ENCODE measurements around the gene PROKR2.

PROKR2 gene

GRCh38 chr20:5316188-5317158 lies at the start of gene PROKR2:
TSS of gene PROKR2 (minus strand) at chr20:5316954. CDS start at chr20:5314369, 2,585 bp downstream.
- no peak within 1 kb of the TSS for H3K4me3 ChIP-seq (replicated peaks; ENCODE audit: low read depth, low read length)
- no peak for TF ChIP-seq CTCF (IDR thresholded peaks at IDR 0.05; ENCODE audit: low read length, missing control alignments)
- DNase-seq (ENCODE audit: low read depth) = no peak

DNA sequence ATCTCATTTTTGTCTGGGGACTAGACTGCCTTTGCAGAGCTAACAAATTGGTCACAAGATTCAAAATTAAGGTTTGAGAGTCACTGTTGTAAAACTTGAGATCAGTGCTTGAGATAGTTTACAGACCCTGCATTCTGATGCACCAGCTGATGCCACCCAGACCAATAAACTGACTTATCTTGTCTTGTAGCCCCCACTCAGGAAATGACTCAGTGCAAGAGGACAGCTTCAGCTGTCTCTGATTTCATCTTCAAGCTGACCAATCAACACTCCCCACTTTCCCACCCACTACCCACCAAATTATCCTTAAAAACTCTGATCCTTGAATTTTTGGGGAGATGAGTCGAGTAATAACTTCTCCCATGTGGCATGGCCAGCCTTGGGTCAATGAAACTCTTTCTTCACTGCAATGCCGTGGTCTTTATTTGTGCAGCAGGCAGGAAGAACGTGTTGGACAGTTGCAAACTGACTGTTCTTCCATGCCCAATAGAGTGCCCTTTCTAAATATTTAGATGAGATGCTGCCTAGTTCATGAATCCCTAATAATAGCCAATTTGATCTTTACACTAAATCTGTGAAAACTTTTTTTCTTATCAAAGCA lies 48.3 kb upstream of the PROKR2 start:
- TF ChIP-seq CTCF (IDR thresholded peaks at IDR 0.05; ENCODE audit: low read length, missing control alignments) = no peak
- no peak overlapping the region for H3K4me3 ChIP-seq (replicated peaks; ENCODE audit: low read depth, low read length)
- DNase-seq (ENCODE audit: low read depth) = no peak

- H3K4me3 ChIP-seq (replicated peaks; ENCODE audit: low read depth, low read length) = no peak overlapping the region
- no peak for DNase-seq (ENCODE audit: low read depth)
- TF ChIP-seq CTCF (IDR thresholded peaks at IDR 0.05; ENCODE audit: low read length, missing control alignments) = no peak
These were observed 47.5 kb upstream of the PROKR2 start for GRCh38 chr20:5364136-5364821.

- no peak for DNase-seq (ENCODE audit: low read depth)
- no peak overlapping the region for H3K4me3 ChIP-seq (replicated peaks; ENCODE audit: low read depth, low read length)
- no peak for TF ChIP-seq CTCF (IDR thresholded peaks at IDR 0.05; ENCODE audit: low read length, missing control alignments)
These were observed 46.0 kb upstream of the PROKR2 start for GRCh38 chr20:5362771-5363170.

GRCh38 chr20:5361176-5361575 lies 44.4 kb upstream of the PROKR2 start:
- no peak overlapping the region for H3K4me3 ChIP-seq (replicated peaks; ENCODE audit: low read depth, low read length)
- no peak for TF ChIP-seq CTCF (IDR thresholded peaks at IDR 0.05; ENCODE audit: low read length, missing control alignments)
- DNase-seq (ENCODE audit: low read depth) = no peak

- no peak for DNase-seq (ENCODE audit: low read depth)
- TF ChIP-seq CTCF (IDR thresholded peaks at IDR 0.05; ENCODE audit: low read length, missing control alignments) = no peak
- H3K4me3 ChIP-seq (replicated peaks; ENCODE audit: low read depth, low read length) = no peak overlapping the region
These were observed 41.2 kb upstream of the PROKR2 start for GRCh38 chr20:5357946-5358345.
